Osteocyte (in vitro differentiated cells): Measurements from ENCODE around the gene ARGLU1. TPM values are rescaled to one million over a fixed set of nuclear protein-coding genes. Genes with fewer than 3 reads are reported as not detected.

Source experiments
- DNase-seq: peaks from one replicate; pipeline ENCODE4 v3.0.0; 2021; ENCODE audit warnings: mixed read lengths; ENCODE audit not compliant: unreplicated experiment; ENCODE audit errors: extremely low spot score
- H3K27ac Mint-ChIP-seq: one replicate; pipeline ENCODE4 v1.8.0; 2021; ENCODE audit warnings: mild to moderate bottlenecking, mixed read lengths; ENCODE audit not compliant: unreplicated experiment
- H3K27me3 Mint-ChIP-seq: one replicate; pipeline ENCODE4 v1.8.0; 2021; ENCODE audit warnings: mixed read lengths; ENCODE audit not compliant: unreplicated experiment
- H3K36me3 Mint-ChIP-seq: one replicate; pipeline ENCODE4 v1.8.0; 2021; ENCODE audit warnings: mixed read lengths; ENCODE audit not compliant: unreplicated experiment
- H3K4me1 Mint-ChIP-seq: one replicate; pipeline ENCODE4 v1.8.0; 2021; ENCODE audit warnings: mixed read lengths; ENCODE audit not compliant: unreplicated experiment
- H3K4me3 Mint-ChIP-seq: one replicate; pipeline ENCODE4 v1.8.0; 2021; ENCODE audit warnings: mild to moderate bottlenecking, moderate library complexity, mixed read lengths; ENCODE audit not compliant: unreplicated experiment
- H3K9me3 Mint-ChIP-seq: one replicate; pipeline ENCODE4 v1.8.0; 2021; ENCODE audit warnings: mixed read lengths; ENCODE audit not compliant: unreplicated experiment
- CTCF ChIP-seq: fragments of 200-600 bp; sonication (generic); IDR thresholded peaks from 2 replicates; pipeline ENCODE4 v1.5.0; 2021; ENCODE audit warnings: antibody characterized with exemption, mild to moderate bottlenecking, moderate library complexity
- total RNA-seq: library from RNA; stranded (reverse); gene quantifications from 2 replicates; pipeline ENCODE4 v1.2.1, GENCODE V29; 2021

The ARGLU1 gene
- total RNA-seq, 1 donor from 2014 or later, result 78.8 TPM

GRCh38 chr13:106493533-106494220, 74.3 kb downstream of the ARGLU1 start:
- TF ChIP-seq CTCF, result no peak
- H3K27me3 Mint-ChIP-seq, result no peaks in the 10 kb centered on the region
- peaks cover 60% of the 10 kb centered on the region for H3K36me3 Mint-ChIP-seq
- no peaks in the 10 kb centered on the region for H3K9me3 Mint-ChIP-seq
- peaks cover 32% of the 10 kb centered on the region for H3K4me1 Mint-ChIP-seq
- H3K4me3 Mint-ChIP-seq, result no peak overlapping the region
- H3K27ac Mint-ChIP-seq, result no peak overlapping the region
- no peak for DNase-seq

GRCh38 chr13:106492588-106493475, 75.1 kb downstream of the ARGLU1 start:
- no peak for TF ChIP-seq CTCF
- Mint-ChIP-seq H3K27me3 (no peaks in the 10 kb centered on the region), H3K4me1 (peaks cover 24% of the 10 kb centered on the region), H3K36me3 (peaks cover 60% of the 10 kb centered on the region), H3K4me3 (no peak overlapping the region), H3K27ac (no peak overlapping the region), H3K9me3 (no peaks in the 10 kb centered on the region)
- no peak for DNase-seq

DNA sequence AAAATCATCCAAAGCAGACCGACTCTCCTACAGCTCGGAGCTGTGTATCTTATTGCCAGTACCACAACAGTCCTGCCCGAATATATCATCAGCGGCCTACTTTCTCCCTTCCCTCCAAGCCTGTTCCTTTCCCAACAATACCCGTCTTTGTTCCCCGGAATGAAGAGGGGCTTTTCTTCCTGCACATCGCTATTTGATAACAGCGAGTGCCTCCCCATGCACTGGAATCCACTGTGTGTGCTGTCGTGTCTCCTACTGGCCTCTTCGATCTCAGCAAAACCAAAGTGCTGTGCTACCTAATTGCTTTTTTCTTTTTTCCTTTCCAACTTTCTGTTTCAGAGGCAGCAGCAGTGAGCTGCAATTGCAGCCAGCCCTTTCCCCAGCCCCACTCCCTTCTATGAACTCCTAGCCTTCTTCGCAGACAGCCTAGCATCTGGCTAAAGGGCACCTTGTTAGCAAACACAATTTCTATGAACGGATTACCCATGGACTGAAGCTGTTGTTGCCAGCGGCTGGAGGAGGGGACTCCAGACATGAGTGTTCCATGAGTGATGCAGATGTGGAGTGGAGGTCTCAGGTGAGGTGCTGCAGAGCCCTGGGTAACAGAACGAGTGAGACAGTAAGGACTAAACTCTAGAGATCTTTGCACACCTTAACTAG, 75.9 kb downstream of the ARGLU1 start:
- H3K27ac Mint-ChIP-seq, result no peak overlapping the region
- no peak for DNase-seq
- H3K9me3 Mint-ChIP-seq, result no peaks in the 10 kb centered on the region
- peaks cover 60% of the 10 kb centered on the region for H3K36me3 Mint-ChIP-seq
- H3K4me3 Mint-ChIP-seq, result no peak overlapping the region
- TF ChIP-seq CTCF, result no peak
- H3K4me1 Mint-ChIP-seq, result peaks cover 17% of the 10 kb centered on the region
- H3K27me3 Mint-ChIP-seq, result no peaks in the 10 kb centered on the region

Other genes starting within 250 kb of the ARGLU1 start
- gene EFNB2, start 32.5 kb downstream of the ARGLU1 start, total RNA-seq, result 49.2 and 50.0 TPM in 2 replicates